H9 (cell line): ENCODE data around the gene PERM1. TPM values are rescaled to one million over a fixed set of nuclear protein-coding genes. Genes with fewer than 3 reads are reported as not detected.

Source experiments
- DNase-seq: peaks from one replicate; pipeline ENCODE4 v3.0.0-alpha.2; 2017
- H2AFZ ChIP-seq: one replicate; pipeline ENCODE4 v1.6.1; 2013; ENCODE audit warnings: mild to moderate bottlenecking, low read length, control low read depth, moderate library complexity
- H2AK5ac ChIP-seq: 2 replicates; pipeline ENCODE4 v1.6.1; 2013; ENCODE audit warnings: low read length, control low read depth, mixed read lengths; ENCODE audit not compliant: insufficient read length
- H2BK120ac ChIP-seq: one replicate; pipeline ENCODE4 v1.6.1; 2013; ENCODE audit warnings: low read depth, mild to moderate bottlenecking, low read length, control low read depth, inconsistent platforms; ENCODE audit not compliant: poor library complexity, severe bottlenecking
- H2BK12ac ChIP-seq: 2 replicates; pipeline ENCODE4 v1.6.1; 2013; ENCODE audit warnings: low read length, control low read depth, mixed read lengths, low read depth; ENCODE audit not compliant: insufficient read length
- H2BK15ac ChIP-seq: 2 replicates; pipeline ENCODE4 v1.6.1; 2013; ENCODE audit warnings: low read depth, low read length, control low read depth
- H2BK20ac ChIP-seq: one replicate; pipeline ENCODE4 v1.6.1; 2013; ENCODE audit warnings: low read depth, mild to moderate bottlenecking, low read length, control low read depth, inconsistent platforms; ENCODE audit not compliant: poor library complexity, severe bottlenecking
- H2BK5ac ChIP-seq: 2 replicates; pipeline ENCODE4 v1.6.1; 2013; ENCODE audit warnings: low read length, control low read depth, mixed read lengths; ENCODE audit not compliant: insufficient read length
- H3K14ac ChIP-seq: 2 replicates; pipeline ENCODE4 v1.6.1; 2013; ENCODE audit warnings: low read length, control low read depth; ENCODE audit not compliant: insufficient read depth
- H3K18ac ChIP-seq: 2 replicates; pipeline ENCODE4 v1.6.1; 2013; ENCODE audit warnings: low read depth, mild to moderate bottlenecking, mixed read lengths, low read length, control low read depth; ENCODE audit not compliant: insufficient read length
- H3K23ac ChIP-seq: 2 replicates; pipeline ENCODE4 v1.6.1; 2013; ENCODE audit warnings: low read length, control low read depth, mixed read lengths, low read depth; ENCODE audit not compliant: insufficient read length
- H3K23me2 ChIP-seq: 2 replicates; pipeline ENCODE4 v1.6.1; 2013; ENCODE audit warnings: low read depth, mild to moderate bottlenecking, mixed read lengths, low read length, control low read depth; ENCODE audit not compliant: insufficient read length, poor library complexity, severe bottlenecking
- H3K27ac ChIP-seq: 2 replicates; pipeline ENCODE4 v1.5.1; 2013; ENCODE audit warnings: low read length, control low read depth, mixed read lengths, low read depth; ENCODE audit not compliant: insufficient read length
- H3K27me3 ChIP-seq: 2 replicates; pipeline ENCODE4 v1.6.1; 2013; ENCODE audit warnings: low read length, control low read depth, inconsistent platforms; ENCODE audit not compliant: insufficient read depth
- H3K4ac ChIP-seq: 2 replicates; pipeline ENCODE4 v1.6.1; 2013; ENCODE audit warnings: low read depth, mild to moderate bottlenecking, control low read depth, inconsistent platforms, low read length, moderate library complexity
- H3K4me1 ChIP-seq: 2 replicates; pipeline ENCODE4 v1.6.1; 2013; ENCODE audit warnings: low read length, control low read depth, inconsistent platforms; ENCODE audit not compliant: insufficient read depth
- H3K4me2 ChIP-seq: 2 replicates; pipeline ENCODE4 v1.6.1; 2013; ENCODE audit warnings: low read length, control low read depth, mixed read lengths; ENCODE audit not compliant: insufficient read length, insufficient read depth
- H3K56ac ChIP-seq: 2 replicates; pipeline ENCODE4 v1.6.1; 2013; ENCODE audit warnings: low read depth, mild to moderate bottlenecking, mixed read lengths, low read length, control low read depth; ENCODE audit not compliant: insufficient read length
- H3K79me1 ChIP-seq: 2 replicates; pipeline ENCODE4 v1.6.1; 2013; ENCODE audit warnings: low read depth, mild to moderate bottlenecking, moderate library complexity, low read length, control low read depth, inconsistent platforms; ENCODE audit not compliant: insufficient read depth, poor library complexity, severe bottlenecking
- H3K79me2 ChIP-seq: 2 replicates; pipeline ENCODE4 v1.6.1; 2013; ENCODE audit warnings: low read length, control low read depth, inconsistent platforms; ENCODE audit not compliant: insufficient read depth
- H3K9ac ChIP-seq: 2 replicates; pipeline ENCODE4 v1.6.1; 2013; ENCODE audit warnings: low read length, control low read depth, mixed read lengths; ENCODE audit not compliant: insufficient read length; ENCODE audit errors: extremely low read depth
- H3K9me3 ChIP-seq: one replicate; pipeline ENCODE4 v1.6.1; 2013; ENCODE audit warnings: low read depth, low read length, inconsistent platforms; ENCODE audit not compliant: control insufficient read depth
- H3T11ph ChIP-seq: one replicate; pipeline ENCODE4 v1.6.1; 2013; ENCODE audit warnings: mild to moderate bottlenecking, low read length, control low read depth, inconsistent platforms
- H4K20me1 ChIP-seq: one replicate; pipeline ENCODE4 v1.6.1; 2013; ENCODE audit not compliant: control insufficient read depth, insufficient read length, insufficient read depth
- H4K5ac ChIP-seq: 2 replicates; pipeline ENCODE4 v1.6.1; 2013; ENCODE audit warnings: low read depth, mild to moderate bottlenecking, mixed read lengths, low read length, control low read depth; ENCODE audit not compliant: insufficient read length
- H4K8ac ChIP-seq: replicated peaks from 2 replicates; pipeline ENCODE4 v1.6.1; 2013; ENCODE audit warnings: low read length, control low read depth, mixed read lengths, low read depth; ENCODE audit not compliant: insufficient read length
- H4K91ac ChIP-seq: 2 replicates; pipeline ENCODE4 v1.6.1; 2013; ENCODE audit warnings: low read depth, mild to moderate bottlenecking, moderate library complexity, mixed read lengths, low read length, control low read depth; ENCODE audit not compliant: insufficient read length
- H3K27ac Mint-ChIP-seq, 3 experiments: 2 replicates in 2 of 3; 3 replicates in 1 of 3; pipeline ENCODE4 v1.8.0; 2020 to 2021; ENCODE audit warnings: mixed read lengths in 3 of 3, mild to moderate bottlenecking in 1 of 3, moderate library complexity in 1 of 3
- H3K27me3 Mint-ChIP-seq: 2 replicates; pipeline ENCODE4 v1.8.0; 2021; ENCODE audit warnings: low read depth, mild to moderate bottlenecking, moderate library complexity, mixed read lengths
- H3K36me3 Mint-ChIP-seq, 3 experiments: 2 replicates in 2 of 3; 3 replicates in 1 of 3; pipeline ENCODE4 v1.8.0; 2020 to 2021; ENCODE audit warnings: low read depth in 3 of 3, mixed read lengths in 3 of 3; ENCODE audit not compliant: insufficient read depth in 1 of 3
- H3K4me1 Mint-ChIP-seq, 2 experiments: 2 replicates each; pipeline ENCODE4 v1.8.0; 2020; ENCODE audit warnings: mixed read lengths in 2 of 2
- H3K4me3 Mint-ChIP-seq, 2 experiments: 2 replicates in 1 of 2; 3 replicates in 1 of 2; pipeline ENCODE4 v1.8.0; 2020 to 2021; ENCODE audit warnings: mild to moderate bottlenecking in 2 of 2, mixed read lengths in 2 of 2, moderate library complexity in 1 of 2
- H3K9me3 Mint-ChIP-seq, 2 experiments: 2 replicates in 1 of 2; 3 replicates in 1 of 2; pipeline ENCODE4 v1.8.0; 2020; ENCODE audit warnings: mild to moderate bottlenecking in 2 of 2, mixed read lengths in 2 of 2, moderate library complexity in 1 of 2
- CTCF ChIP-seq: fragments of 200-600 bp; sonication (generic); conservative IDR thresholded peaks from 3 replicates; pipeline ENCODE4 v1.8.0; 2021; ENCODE audit warnings: antibody characterized with exemption, mild to moderate bottlenecking
- WGBS: extraction: QIAGEN DNeasy Blood & Tissue Kit; methylation state at CpG from one replicate; pipeline ENCODE4 v1.1.7; 2013; ENCODE audit warnings: missing lambda C conversion rate, low lambda C conversion rate, mixed read lengths; ENCODE audit not compliant: insufficient read length; ENCODE audit errors: extremely low coverage; 5-methylcytosine and 5-hydroxymethylcytosine counted together
- total RNA-seq: library from RNA; stranded (reverse); gene quantifications from 2 replicates; pipeline ENCODE4 v1.2.1, GENCODE V29; 2021

The PERM1 gene
- total RNA-seq, 1 experiment from 2014 or later: not detected

GRCh38 chr1:981491-981954 lies 370 bp downstream of the PERM1 start:
- H2BK5ac ChIP-seq: no peak overlapping the region
- H3K9me3 ChIP-seq: no peaks in the 10 kb centered on the region
- no peaks in the 10 kb centered on the region for H4K20me1 ChIP-seq
- H3K4me1 ChIP-seq: no peaks in the 10 kb centered on the region
- Mint-ChIP-seq H3K36me3 (peaks cover 0 to 6% (median 4%) of the 10 kb centered on the region in 3 experiments; a peak in 4 of 7 replicates), H3K4me3 (no peak overlapping the region), H3K27me3 (peaks cover 72% of the 10 kb centered on the region), H3K9me3 (peaks cover 4 to 6% of the 10 kb centered on the region in 2 experiments), H3K4me1 (0 out of 4 replicates have a peak, but pooled peaks cover 0 to 4% of the 10 kb centered on the region in 2 experiments), H3K27ac (no peak overlapping the region)
- no peak overlapping the region for H2AFZ ChIP-seq
- H2BK15ac ChIP-seq: no peak overlapping the region
- DNase-seq: no peak
- H2BK20ac ChIP-seq: no peak overlapping the region
- H4K91ac ChIP-seq: no peak overlapping the region
- no CpG with 5 or more reads among the region's 21 CpGs for WGBS
- H3K23me2 ChIP-seq: no peaks in the 10 kb centered on the region
- no peak overlapping the region for H3K4ac ChIP-seq
- no peak overlapping the region for H2AK5ac ChIP-seq
- no peak overlapping the region for H3K9ac ChIP-seq
- no peak overlapping the region for H2BK12ac ChIP-seq
- H4K5ac ChIP-seq: no peak overlapping the region
- no peak overlapping the region for H3K4me2 ChIP-seq
- H3K18ac ChIP-seq: no peak overlapping the region
- peaks cover 2% of the 10 kb centered on the region; the same call in 1 of the 2 replicates for H3K27me3 ChIP-seq
- H3K56ac ChIP-seq: no peak overlapping the region
- no peaks in the 10 kb centered on the region for H3K79me1 ChIP-seq
- no peak for TF ChIP-seq CTCF
- no peak overlapping the region for H2BK120ac ChIP-seq
- H3K79me2 ChIP-seq: no peaks in the 10 kb centered on the region
- no peak overlapping the region for H3K14ac ChIP-seq
- no peak overlapping the region for H3T11ph ChIP-seq
- no peak overlapping the region for H4K8ac ChIP-seq
- H3K27ac ChIP-seq: no peak overlapping the region
- H3K23ac ChIP-seq: no peak overlapping the region
